HG03521 (cell line): ENCODE data around the gene HAPLN3.

Source experiments
- ATAC-seq: cut with Tn5 transposase; IDR thresholded peaks from one replicate; pipeline ENCODE4 v1.9.1; 2021; ENCODE audit warnings: mild to moderate bottlenecking, moderate library complexity; ENCODE audit not compliant: unreplicated experiment

HAPLN3 gene

DNA sequence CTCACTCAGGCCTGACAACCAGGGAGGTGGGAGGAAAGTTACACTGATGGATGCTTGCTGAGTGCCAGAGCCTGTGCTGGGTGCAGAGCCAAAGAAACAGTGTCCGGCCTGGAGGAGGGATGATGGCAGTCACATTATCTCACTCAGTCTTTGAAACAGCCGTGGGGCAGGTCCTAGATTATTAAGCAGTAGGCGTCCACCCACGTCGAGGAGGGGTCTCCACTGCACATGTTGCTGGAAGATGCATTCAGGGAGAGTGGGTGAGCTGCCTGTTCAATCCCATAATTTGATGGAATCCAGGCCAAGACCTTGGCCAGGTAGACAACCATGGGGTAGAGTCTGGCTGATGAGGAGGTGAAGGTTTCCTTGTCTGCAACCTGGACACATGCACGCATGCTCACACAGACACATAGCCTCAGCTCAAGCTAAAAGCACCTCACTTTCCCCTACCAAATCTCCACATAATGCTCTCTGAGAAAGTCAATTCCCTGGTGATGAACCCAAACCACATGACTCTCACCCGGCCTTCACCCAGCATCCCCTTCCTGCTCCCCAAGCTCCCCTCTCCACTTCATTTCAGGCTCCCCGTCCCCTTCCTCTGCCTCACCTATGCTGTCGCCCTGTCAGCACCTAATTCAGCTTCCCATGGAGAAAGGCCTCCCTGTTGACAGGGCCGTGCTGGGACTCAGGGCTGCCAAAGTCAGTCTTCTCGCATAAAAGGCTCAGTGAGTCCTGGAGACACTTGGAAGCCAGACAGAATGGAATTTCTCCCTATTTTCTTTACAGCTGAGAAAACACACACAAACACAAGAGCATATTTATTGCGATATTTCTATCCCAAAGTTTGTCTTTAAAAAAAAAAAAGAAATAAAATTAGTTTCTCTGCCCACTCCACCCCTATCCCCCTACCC is 62.3 kb downstream of the HAPLN3 start:
- ATAC-seq, result no peak

DNA sequence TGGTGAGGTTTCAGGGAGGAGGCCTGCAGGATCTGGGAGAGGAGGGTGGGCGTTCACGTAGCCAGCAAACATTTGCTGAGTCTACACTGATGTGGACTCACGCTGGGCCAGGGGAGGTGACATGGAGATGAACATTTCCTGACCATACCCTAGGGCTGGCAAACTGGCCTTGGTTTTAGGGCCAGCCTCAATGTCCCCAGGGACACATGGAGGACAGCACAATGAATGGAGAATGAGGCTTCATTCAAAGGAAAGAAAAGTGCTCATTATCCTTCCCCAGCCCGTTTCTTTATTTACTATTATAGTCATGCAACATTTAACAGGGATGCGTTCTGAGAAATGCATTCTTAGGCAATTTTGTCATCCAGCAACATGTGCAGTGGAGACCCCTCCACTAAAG is 65.3 kb downstream of the HAPLN3 start:
- no peak for ATAC-seq

DNA sequence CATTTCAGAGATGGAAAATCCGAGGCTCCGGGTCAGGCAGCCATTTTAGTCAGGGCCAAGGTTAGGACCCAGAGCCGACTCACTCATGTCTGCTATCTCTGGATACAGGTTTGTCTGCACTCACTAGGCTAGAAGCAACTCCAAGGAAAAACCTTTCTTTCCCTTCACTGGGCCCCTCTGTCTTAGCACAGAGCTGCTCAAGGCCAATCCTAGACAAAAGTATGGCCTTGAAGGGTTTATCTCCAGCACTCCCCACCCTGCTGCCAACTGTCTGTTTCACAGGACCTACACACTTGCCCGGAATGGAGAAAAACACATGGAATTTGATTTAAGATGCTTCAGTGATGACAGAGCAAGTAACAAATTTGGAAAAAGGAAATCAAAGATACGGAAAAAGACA is 66.6 kb downstream of the HAPLN3 start:
- no peak for ATAC-seq
